Tibial nerve (tissue), 4 donors: ENCODE data around the gene DNAI7.

Experiments
- CTCF ChIP-seq, 5 experiments: fragments of 200-600 bp in 3 of 5; fragments of 450-650 bp in 2 of 5; sonication (generic) in 3 of 5; IDR thresholded peaks; one replicate each; pipeline ENCODE4 v1.5.1; 2016 to 2019; ENCODE audit warnings: antibody characterized with exemption in 5 of 5, mild to moderate bottlenecking in 3 of 5, moderate library complexity in 2 of 5
- EP300 ChIP-seq, 2 donors: sonication (generic); formaldehyde crosslinking; IDR thresholded peaks; one replicate each; pipeline ENCODE4 v1.6.1; 2017; ENCODE audit warnings: antibody characterized with exemption in 2 of 2, mild to moderate bottlenecking in 1 of 2
- POLR2A ChIP-seq, 2 donors: fragments of 450-650 bp; IDR thresholded peaks; one replicate each; pipeline ENCODE4 v1.6.1; 2017; ENCODE audit warnings: antibody characterized with exemption in 2 of 2, mild to moderate bottlenecking in 2 of 2, moderate library complexity in 2 of 2

GRCh38 chr12:25107920-25108319 lies 87.0 kb downstream of the DNAI7 start:
- TF ChIP-seq CTCF (IDR thresholded peaks at IDR 0.05) (no peak), EP300 (IDR thresholded peaks at IDR 0.05) (no peak), POLR2A (IDR thresholded peaks at IDR 0.05) (no peak)
